ENCODE data around the gene LGI4.
"Not testable (repeated sequence)": the region's sequence is repeated elsewhere in the genome, so short reads cannot be mapped to it uniquely, and the experiment has no call there.

LGI4 gene

GRCh38 chr19:35133826-35134225 lies 1.0 kb downstream of the LGI4 start:
- no peak for ATAC-seq
- TF ChIP-seq TOX (CRISPR knock-in tag; IDR thresholded peaks at IDR 0.05; ENCODE audit: borderline replicate concordance) (no peak), ESRRG (CRISPR knock-in tag; IDR thresholded peaks at IDR 0.05) (no peak), PATZ1 (CRISPR knock-in tag; IDR thresholded peaks at IDR 0.05; ENCODE audit: borderline replicate concordance) (no peak), PPARA (CRISPR knock-in tag; IDR thresholded peaks at IDR 0.05; ENCODE audit: borderline replicate concordance) (no peak), ZNF565 (CRISPR knock-in tag; conservative IDR thresholded peaks at IDR 0.05; ENCODE audit: low read depth) (no peak), GLIS3 (CRISPR knock-in tag; IDR thresholded peaks at IDR 0.05) (no peak), RARB (CRISPR knock-in tag; IDR thresholded peaks at IDR 0.05) (no peak)

- no peak for ATAC-seq
- no peak for TF ChIP-seq PPARA (CRISPR knock-in tag; IDR thresholded peaks at IDR 0.05; ENCODE audit: borderline replicate concordance)
Observed at GRCh38 chr19:35132254-35132653, 2.6 kb downstream of the LGI4 start.

GRCh38 chr19:35130761-35131720 lies 3.8 kb downstream of the LGI4 start:
- no peak for TF ChIP-seq ZFP3 (CRISPR knock-in tag; IDR thresholded peaks at IDR 0.05)
- TF ChIP-seq TSHZ2 (CRISPR knock-in tag; IDR thresholded peaks at IDR 0.05), result no peak
- TF ChIP-seq CSDC2 (CRISPR knock-in tag; IDR thresholded peaks at IDR 0.05), result no peak
- no peak for TF ChIP-seq PATZ1 (CRISPR knock-in tag; IDR thresholded peaks at IDR 0.05; ENCODE audit: borderline replicate concordance)
- TF ChIP-seq TCF4 (CRISPR knock-in tag; IDR thresholded peaks at IDR 0.05; ENCODE audit: borderline replicate concordance), result no peak
- no peak for TF ChIP-seq RARB (CRISPR knock-in tag; IDR thresholded peaks at IDR 0.05)
- TF ChIP-seq BACH2 (CRISPR knock-in tag; IDR thresholded peaks at IDR 0.05; ENCODE audit: borderline replicate concordance), result no peak
- TF ChIP-seq ISL1 (CRISPR knock-in tag; IDR thresholded peaks at IDR 0.05), result no peak
- no peak for TF ChIP-seq ZNF70 (CRISPR knock-in tag; IDR thresholded peaks at IDR 0.05)
- no peak for TF ChIP-seq GLIS3 (CRISPR knock-in tag; IDR thresholded peaks at IDR 0.05)
- TF ChIP-seq SNAI2 (CRISPR knock-in tag; IDR thresholded peaks at IDR 0.05), result no peak
- no peak for TF ChIP-seq ZFP30 (CRISPR knock-in tag; IDR thresholded peaks at IDR 0.05)
- TF ChIP-seq ESRRG (CRISPR knock-in tag; IDR thresholded peaks at IDR 0.05), result no peak
- TF ChIP-seq ZC3H10 (CRISPR knock-in tag; IDR thresholded peaks at IDR 0.05), result no peak
- no peak for TF ChIP-seq POU6F1 (CRISPR knock-in tag; IDR thresholded peaks at IDR 0.05; ENCODE audit: borderline replicate concordance, low read depth)
- TF ChIP-seq ZNF8 (CRISPR knock-in tag; IDR thresholded peaks at IDR 0.05), result no peak
- no peak for TF ChIP-seq TOX (CRISPR knock-in tag; IDR thresholded peaks at IDR 0.05; ENCODE audit: borderline replicate concordance)
- no peak for ATAC-seq

- ATAC-seq, result not testable (repeated sequence)
Observed at GRCh38 chr19:35129724-35130274, 5.1 kb downstream of the LGI4 start.
